K562 (cell line): Measurements from ENCODE around the gene NRXN2.

Experiments
- CTCF ChIP-seq, 3 experiments: IDR thresholded peaks in 2 of 3; conservative IDR thresholded peaks in 1 of 3; 2 replicates each; pipeline ENCODE4 v1.5.1; 2011 to 2012; ENCODE audit warnings: low read length in 3 of 3, mild to moderate bottlenecking in 3 of 3, control low read depth in 2 of 3, improper control_type of control experiment in 1 of 3, inconsistent platforms in 1 of 3, low read depth in 1 of 3, mixed read lengths in 1 of 3, moderate library complexity in 1 of 3; ENCODE audit not compliant: insufficient read depth in 2 of 3
- DEAF1 ChIP-seq: fragments of 450-650 bp; formaldehyde crosslinking; IDR thresholded peaks from 2 replicates; pipeline ENCODE4 v1.4.0; 2020; ENCODE audit warnings: mild to moderate bottlenecking, moderate library complexity
- HDGF ChIP-seq: fragments of 450-650 bp; IDR thresholded peaks from 2 replicates; pipeline ENCODE4 v1.6.1; 2016
- NBN ChIP-seq: fragments of 450-650 bp; IDR thresholded peaks from 2 replicates; pipeline ENCODE4 v1.6.1; 2016; ENCODE audit warnings: low read depth, mild to moderate bottlenecking
- PHF8 ChIP-seq: fragments of 200-600 bp; sonication (generic); IDR thresholded peaks from 2 replicates; pipeline ENCODE4 v1.6.1; 2012; ENCODE audit warnings: mixed run types, mild to moderate bottlenecking, inconsistent platforms, low read length, moderate library complexity, borderline replicate concordance
- RAD51 ChIP-seq: fragments of 450-650 bp; IDR thresholded peaks from 2 replicates; pipeline ENCODE4 v1.7.1; 2016; ENCODE audit warnings: low read depth, mild to moderate bottlenecking, borderline replicate concordance
- SOX6 ChIP-seq: fragments of 450-650 bp; IDR thresholded peaks from 2 replicates; pipeline ENCODE4 v1.6.1; 2014; ENCODE audit warnings: mild to moderate bottlenecking
- TCF7 ChIP-seq: sonication (generic); IDR thresholded peaks from 2 replicates; pipeline ENCODE4 v1.6.1; 2016; ENCODE audit warnings: antibody characterized with exemption, borderline replicate concordance
- ZBTB2 ChIP-seq: fragments of 450-650 bp; IDR thresholded peaks from 2 replicates; pipeline ENCODE4 v1.6.1; 2016; ENCODE audit warnings: antibody characterized with exemption
- ZBTB8A ChIP-seq: fragments of 450-650 bp; IDR thresholded peaks from 2 replicates; pipeline ENCODE4 v1.6.1; 2018; ENCODE audit warnings: mild to moderate bottlenecking, moderate library complexity; ENCODE audit not compliant: partially characterized antibody

- TF ChIP-seq TCF7 (no peak), DEAF1 (CRISPR knock-in tag) (no peak), PHF8 (no peak), NBN (no peak), CTCF (IDR thresholded peaks at IDR 0.05 in 2 of 3, conservative IDR thresholded peaks at IDR 0.05 in 1 of 3; ENCODE audit: insufficient read depth in 2 of 3, low read depth in 1 of 3, low read length in 3 of 3) (no peak), HDGF (no peak), ZBTB8A (no peak), RAD51 (no peak), SOX6 (no peak), ZBTB2 (no peak)
Measured at GRCh38 chr11:64720167-64720566, 2.8 kb downstream of the NRXN2 start.
